K562 (cell line): ENCODE results near the gene DDC. TPM values are rescaled to one million over a fixed set of nuclear protein-coding genes. Genes with fewer than 3 reads are reported as not detected.

ENCODE experiments used
- ATAC-seq: fragments of 200-7000 bp; cut with Tn5 transposase; 3 replicates; pipeline ENCODE4 v1.9.1; 2020; ENCODE audit warnings: moderate library complexity
- BruUV-seq: library from RNA; stranded (reverse); fragments of 400-500 nt; replicated peaks from 2 replicates; lab custom pipeline; 2021; lab: Mats Ljungman, UMichigan
- CTCF ChIA-PET: fragments of 300-600 bp; formaldehyde crosslinking; extraction: SDS; loops from one replicate; lab custom pipeline; 2021; ENCODE audit warnings: low intra/inter-chr PET ratio; lab: Yijun Ruan, JAX
- POLR2A ChIA-PET: fragments of 300-600, 350-650 bp; sonication (Branson Sonifier 250); formaldehyde crosslinking; extraction: SDS; loops from one replicate; lab custom pipeline; 2021; ENCODE audit warnings: antibody characterized with exemption, inconsistent platforms; lab: Yijun Ruan, JAX
- DNase-seq, 4 experiments: peaks; one replicate each; pipeline versions ENCODE4 v3.0.0 to v3.0.0-alpha.2; 2011 to 2018; ENCODE audit warnings: low spot score in 3 of 4, mixed read lengths in 3 of 4; ENCODE audit errors: extremely low read depth in 1 of 4
- FAIRE-seq: peaks from 2 replicates; lab custom pipeline; 2011; peaks lifted over from hg19 to GRCh38; lab: Jason Lieb, UNC
- H2AFZ ChIP-seq: 2 replicates; pipeline ENCODE4 v1.6.0; 2011; ENCODE audit warnings: low read depth, low read length, control low read depth, inconsistent platforms
- H3K27ac ChIP-seq: fragments of 200-600 bp; 3 replicates; pipeline ENCODE4 v1.8.0; 2011; ENCODE audit warnings: low read depth, mild to moderate bottlenecking, control low read depth, inconsistent platforms, low read length, moderate library complexity, mixed read lengths; ENCODE audit errors: extremely low read depth
- H3K27me3 ChIP-seq, 2 experiments: fragments of 300-600 bp in 1 of 2; 2 replicates in 1 of 2; 3 replicates in 1 of 2; pipeline versions ENCODE4 v1.6.0 to v1.8.0; 2011; ENCODE audit warnings: inconsistent platforms in 2 of 2, low read length in 2 of 2, mild to moderate bottlenecking in 1 of 2, mixed read lengths in 1 of 2, moderate library complexity in 1 of 2; ENCODE audit not compliant: control insufficient read depth in 2 of 2, insufficient read depth in 2 of 2
- H3K36me3 ChIP-seq: fragments of 300-600 bp; 3 replicates; pipeline ENCODE4 v1.8.0; 2011; ENCODE audit warnings: mild to moderate bottlenecking, low read length, inconsistent platforms; ENCODE audit not compliant: control insufficient read depth, insufficient read depth
- H3K4me1 ChIP-seq, 2 experiments: fragments of 200-600 bp in 1 of 2; replicated peaks in 1 of 2; 2 replicates in 1 of 2; 3 replicates in 1 of 2; pipeline versions ENCODE4 v1.5.1 to v1.8.0; 2011; ENCODE audit warnings: inconsistent platforms in 2 of 2, low read length in 2 of 2, mild to moderate bottlenecking in 1 of 2, mixed read lengths in 1 of 2, moderate library complexity in 1 of 2; ENCODE audit not compliant: control insufficient read depth in 2 of 2, insufficient read depth in 2 of 2
- H3K4me2 ChIP-seq: 2 replicates; pipeline ENCODE4 v1.6.1; 2011; ENCODE audit warnings: low read length, control low read depth, inconsistent platforms, mixed read lengths; ENCODE audit not compliant: insufficient read depth
- H3K4me3 ChIP-seq: fragments of 200-600 bp; sonication (generic), shearing (Covaris generic); 2 replicates; pipeline ENCODE4 v1.5.1; 2016; ENCODE audit warnings: control low read depth, inconsistent platforms
- H3K79me2 ChIP-seq: fragments of 200-600 bp; 3 replicates; pipeline ENCODE4 v1.8.0; 2011; ENCODE audit warnings: low read length, inconsistent platforms; ENCODE audit not compliant: control insufficient read depth, insufficient read depth
- H3K9ac ChIP-seq, 2 experiments: 2 replicates each; pipeline versions ENCODE4 v1.6.0 to v1.6.1; 2011; ENCODE audit warnings: low read depth in 2 of 2, low read length in 2 of 2, control low read depth in 1 of 2, inconsistent platforms in 1 of 2, mild to moderate bottlenecking in 1 of 2, mixed read lengths in 1 of 2; ENCODE audit not compliant: insufficient read depth in 1 of 2
- H3K9me1 ChIP-seq: one replicate; pipeline ENCODE4 v1.6.0; 2011; ENCODE audit warnings: inconsistent platforms, mild to moderate bottlenecking, low read length, moderate library complexity; ENCODE audit not compliant: control insufficient read depth, insufficient read depth
- H3K9me3 ChIP-seq: replicated peaks from 2 replicates; pipeline ENCODE4 v1.5.1; 2011; ENCODE audit warnings: low read depth, low read length, inconsistent platforms; ENCODE audit not compliant: control insufficient read depth, insufficient read depth
- H4K20me1 ChIP-seq: replicated peaks from 2 replicates; pipeline ENCODE4 v1.6.1; 2011; ENCODE audit warnings: low read length, inconsistent platforms, mixed read lengths; ENCODE audit not compliant: control insufficient read depth, insufficient read depth
- DLX4 ChIP-seq: fragments of 250-450 bp; sonication (Bioruptor Pico); IDR thresholded peaks from 2 replicates; pipeline ENCODE4 v1.6.1; 2021; ENCODE audit warnings: mild to moderate bottlenecking
- HNRNPH1 ChIP-seq: fragments of 200-400 bp; formaldehyde crosslinking; optimal IDR thresholded peaks from 2 replicates; pipeline ENCODE3; 2017; ENCODE audit warnings: low read depth, mild to moderate bottlenecking, low read length, moderate library complexity
- MGA ChIP-seq: fragments of 450-650 bp; IDR thresholded peaks from 2 replicates; pipeline ENCODE4 v1.6.1; 2016; ENCODE audit warnings: mild to moderate bottlenecking, moderate library complexity
- NFIX ChIP-seq: fragments of 250-450 bp; sonication (Bioruptor Pico); IDR thresholded peaks from 2 replicates; pipeline ENCODE4 v1.4.0; 2020; ENCODE audit warnings: low read depth, mild to moderate bottlenecking, moderate library complexity
- VEZF1 ChIP-seq: fragments of 200-800 bp; sonication (Bioruptor generic); IDR thresholded peaks from 2 replicates; pipeline ENCODE4 v1.6.1; 2017; ENCODE audit warnings: missing genetic modification characterization, missing compliant biosample characterization
- ZNF511 ChIP-seq: sonication (generic); formaldehyde crosslinking; IDR thresholded peaks from 2 replicates; pipeline ENCODE4 v1.8.0; 2022; ENCODE audit warnings: mild to moderate bottlenecking, missing genetic modification reagents
- WGBS: fragments of 100-300 bp; shearing (Covaris generic); methylation state at CpG from one replicate; pipeline ENCODE4 v1.1.6; 2016; ENCODE audit warnings: low coverage, mixed read lengths; ENCODE audit not compliant: insufficient coverage; ENCODE audit errors: missing lambda C conversion rate; 5-methylcytosine and 5-hydroxymethylcytosine counted together
- in situ Hi-C: fragments of 300-500 bp; cut with MboI; formaldehyde crosslinking; loops from 4 replicates; pipeline ENCODE4 v1.15.0; 2018; ENCODE audit warnings: inconsistent platforms, mixed read lengths
- intact Hi-C: fragments of 100-400 bp; cut with micrococcal nuclease; formaldehyde crosslinking; loops from 2 replicates; pipeline ENCODE4 v1.14.2; 2022
- polyA plus RNA-seq, 8 experiments: library from polyadenylated mRNA; depleted of rRNA in 4 of 8; stranded (reverse) in 5 of 8; unstranded in 3 of 8; fragments of >200 nt; fragmentation: Nextera tagmentation in 2 of 8; fragmentation: Illumina TruSeq in 1 of 8; extraction: Ambion mirVana in 2 of 8; extraction: Trizol in 1 of 8; gene quantifications; 2 replicates each; pipeline versions ENCODE4 v1.2.1 to v1.2.3, GENCODE V29; 2011 to 2014; ENCODE audit warnings: inconsistent platforms in 1 of 8, missing spikeins in 1 of 8
- total RNA-seq, 7 experiments: library from RNA; depleted of rRNA in 6 of 7; stranded (reverse); fragments of >200 nt in 6 of 7; fragmentation: Illumina TruSeq in 2 of 7; extraction: Trizol in 2 of 7; gene quantifications; 2 replicates each; pipeline versions ENCODE4 v1.2.1 to v1.2.3, GENCODE V29; 2011 to 2021; ENCODE audit warnings: low replicate concordance in 1 of 7

DDC gene
- total and polyA plus RNA-seq, 9 of the 15 experiments (the other 6 are each of a cell fraction or from before 2014, with no cell fraction given), result not detected

- peaks cover 77% of the 10 kb centered on the region for H3K36me3 ChIP-seq
- in situ Hi-C loops (no loop called here), intact Hi-C loops (no loop called here)
- no peaks in the 10 kb centered on the region for H3K4me1 ChIP-seq
- no peak overlapping the region for H3K4me2 ChIP-seq
- no peaks in the 10 kb centered on the region for H3K27me3 ChIP-seq
- no peak for ATAC-seq
- H3K9ac ChIP-seq, result no peak overlapping the region
- ChIA-PET CTCF (no interaction called here), POLR2A (interaction anchor here (1.2 kb wide), 1 partner anchor 9 kb away, joined by 3 read pairs; no protein-coding TSS in a partner anchor)
- H3K4me3 ChIP-seq, result no peak overlapping the region
- H2AFZ ChIP-seq, result no peak overlapping the region
- no peak overlapping the region for H3K27ac ChIP-seq
- H3K9me3 ChIP-seq, result no peaks in the 10 kb centered on the region
- no peaks in the 10 kb centered on the region for H3K9me1 ChIP-seq
- H3K79me2 ChIP-seq, result no peaks in the 10 kb centered on the region
- WGBS, result 80% methylated on average over 9 of the region's 9 CpGs
- no peaks in the 10 kb centered on the region; the same call in 1 of the 2 replicates for H4K20me1 ChIP-seq
- no TSS peak for BruUV-seq
- no peak for FAIRE-seq
- no peak for DNase-seq
- TF ChIP-seq MGA (no peak), NFIX (CRISPR knock-in tag) (no peak), ZNF511 (no peak), HNRNPH1 (no peak), DLX4 (CRISPR knock-in tag) (no peak), VEZF1 (no peak)
Observed at GRCh38 chr7:50608196-50608906, 43.1 kb upstream of the DDC start.
